MM.1S (cell line): ENCODE data around the gene PCDH9.

ENCODE experiments used
- DNase-seq: peaks from one replicate; pipeline ENCODE4 v3.0.0-alpha.2; 2015
- H2AFZ ChIP-seq: fragments of 300-600 bp; sonication (generic); 2 replicates; pipeline ENCODE4 v1.6.0; 2016; ENCODE audit warnings: antibody characterized with exemption, low read length
- H3F3A ChIP-seq: fragments of 300-600 bp; sonication (generic); 2 replicates; pipeline ENCODE4 v1.6.1; 2016; ENCODE audit warnings: mild to moderate bottlenecking, antibody characterized with exemption, low read length, moderate library complexity, mixed read lengths; ENCODE audit not compliant: insufficient read depth
- H3K27ac ChIP-seq: fragments of 300-600 bp; sonication (generic); 2 replicates; pipeline ENCODE4 v1.5.1; 2016; ENCODE audit warnings: mild to moderate bottlenecking, low read length
- H3K27me3 ChIP-seq: fragments of 300-600 bp; sonication (generic); replicated peaks from 2 replicates; pipeline ENCODE4 v1.6.0; 2016; ENCODE audit warnings: low read length; ENCODE audit not compliant: insufficient read depth
- H3K36me3 ChIP-seq: fragments of 300-600 bp; sonication (generic); replicated peaks from 2 replicates; pipeline ENCODE4 v1.6.1; 2016; ENCODE audit warnings: mild to moderate bottlenecking, low read length, mixed read lengths; ENCODE audit not compliant: insufficient read depth
- H3K4me1 ChIP-seq: fragments of 300-600 bp; sonication (generic); 2 replicates; pipeline ENCODE4 v1.6.1; 2016; ENCODE audit warnings: low read length, mixed read lengths
- H3K4me2 ChIP-seq: fragments of 300-600 bp; sonication (generic); 2 replicates; pipeline ENCODE4 v1.6.0; 2016; ENCODE audit warnings: low read depth, low read length
- H3K4me3 ChIP-seq: fragments of 300-600 bp; sonication (generic); 2 replicates; pipeline ENCODE4 v1.5.1; 2016; ENCODE audit warnings: low read length, mixed read lengths
- H3K79me2 ChIP-seq: fragments of 300-600 bp; sonication (generic); 2 replicates; pipeline ENCODE4 v1.6.1; 2016; ENCODE audit warnings: mixed run types, low read length, mixed read lengths
- H3K9ac ChIP-seq: fragments of 300-600 bp; sonication (generic); 2 replicates; pipeline ENCODE4 v1.6.1; 2016; ENCODE audit warnings: low read length, mixed read lengths
- H3K9me2 ChIP-seq: fragments of 300-600 bp; sonication (generic); replicated peaks from 2 replicates; pipeline ENCODE4 v1.6.1; 2016; ENCODE audit warnings: mild to moderate bottlenecking, low read length, mixed read lengths; ENCODE audit not compliant: insufficient read depth
- H3K9me3 ChIP-seq: fragments of 300-600 bp; sonication (generic); replicated peaks from 2 replicates; pipeline ENCODE4 v1.6.1; 2016; ENCODE audit warnings: mild to moderate bottlenecking, low read length, mixed read lengths; ENCODE audit not compliant: insufficient read depth
- H4K20me1 ChIP-seq: fragments of 300-600 bp; sonication (generic); 2 replicates; pipeline ENCODE4 v1.6.1; 2016; ENCODE audit warnings: mild to moderate bottlenecking, low read length, moderate library complexity, mixed read lengths; ENCODE audit not compliant: insufficient read depth
- CTCF ChIP-seq: fragments of 300-600 bp; sonication (generic); IDR thresholded peaks from 2 replicates; pipeline ENCODE4 v1.5.1; 2016; ENCODE audit warnings: antibody characterized with exemption, low read length, mixed read lengths
- EZH2 ChIP-seq: fragments of 300-600 bp; sonication (generic); optimal IDR thresholded peaks from 2 replicates; pipeline ENCODE3; 2017; ENCODE audit warnings: low read depth, mild to moderate bottlenecking, antibody characterized with exemption, low read length, mixed read lengths
- EZH2phosphoT487 ChIP-seq: fragments of 300-600 bp; sonication (generic); IDR thresholded peaks from 2 replicates; pipeline ENCODE4 v1.6.1; 2018; ENCODE audit warnings: antibody characterized with exemption, low read length

PCDH9 gene

GRCh38 chr13:67204764-67205163, 25.4 kb downstream of the PCDH9 start:
- H3K9ac ChIP-seq = no peak overlapping the region
- no peaks in the 10 kb centered on the region for H4K20me1 ChIP-seq
- H3F3A ChIP-seq = no peaks in the 10 kb centered on the region
- no peak overlapping the region for H3K4me3 ChIP-seq
- TF ChIP-seq CTCF = no peak
- TF ChIP-seq EZH2 = no peak
- no peak for TF ChIP-seq EZH2phosphoT487
- H3K4me1 ChIP-seq = no peaks in the 10 kb centered on the region
- H3K27me3 ChIP-seq = no peaks in the 10 kb centered on the region
- DNase-seq = no peak
- no peaks in the 10 kb centered on the region for H3K79me2 ChIP-seq
- H3K27ac ChIP-seq = no peak overlapping the region
- no peak overlapping the region for H3K4me2 ChIP-seq
- no peak overlapping the region for H2AFZ ChIP-seq
- no peaks in the 10 kb centered on the region for H3K9me3 ChIP-seq
- no peaks in the 10 kb centered on the region for H3K36me3 ChIP-seq
- no peaks in the 10 kb centered on the region for H3K9me2 ChIP-seq

GRCh38 chr13:67200605-67201004, 29.5 kb downstream of the PCDH9 start:
- Histone ChIP-seq H3K36me3 (no peaks in the 10 kb centered on the region), H3K9ac (no peak overlapping the region), H4K20me1 (no peaks in the 10 kb centered on the region), H3K4me2 (no peak overlapping the region), H3K9me3 (no peaks in the 10 kb centered on the region), H3K79me2 (no peaks in the 10 kb centered on the region), H3K27ac (no peak overlapping the region), H3F3A (no peaks in the 10 kb centered on the region), H3K4me3 (no peak overlapping the region), H3K9me2 (no peaks in the 10 kb centered on the region), H3K4me1 (no peaks in the 10 kb centered on the region), H3K27me3 (no peaks in the 10 kb centered on the region), H2AFZ (no peak overlapping the region)
- TF ChIP-seq EZH2phosphoT487 (no peak), EZH2 (no peak), CTCF (no peak)
- no peak for DNase-seq

DNA sequence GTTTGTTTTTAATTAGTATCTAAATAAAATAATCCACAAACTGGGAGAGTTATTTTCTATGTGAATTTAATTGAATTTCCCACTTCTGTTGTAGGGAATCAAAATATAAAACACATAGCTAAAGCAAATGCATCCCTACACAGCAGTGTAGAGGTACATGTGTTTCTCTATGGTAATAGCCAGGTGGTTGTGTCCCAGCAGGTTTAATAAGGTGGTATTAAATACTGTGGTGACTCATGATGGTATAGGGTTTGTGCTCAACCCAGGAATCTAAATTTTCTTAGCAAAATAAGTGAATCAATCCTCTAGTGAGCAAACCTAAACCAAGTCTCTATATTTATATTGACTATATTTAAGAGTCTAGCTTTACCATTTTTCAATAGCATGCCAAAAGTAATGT, 30.0 kb downstream of the PCDH9 start:
- Histone ChIP-seq H3K4me2 (no peak overlapping the region), H3K36me3 (no peaks in the 10 kb centered on the region), H3K9me2 (no peaks in the 10 kb centered on the region), H3K79me2 (no peaks in the 10 kb centered on the region), H3K27ac (no peak overlapping the region), H3K27me3 (no peaks in the 10 kb centered on the region), H2AFZ (no peak overlapping the region), H3K4me3 (no peak overlapping the region), H3F3A (no peaks in the 10 kb centered on the region), H3K4me1 (no peaks in the 10 kb centered on the region), H4K20me1 (no peaks in the 10 kb centered on the region), H3K9me3 (no peaks in the 10 kb centered on the region), H3K9ac (no peak overlapping the region)
- no peak for TF ChIP-seq EZH2
- no peak for TF ChIP-seq CTCF
- TF ChIP-seq EZH2phosphoT487 = no peak
- DNase-seq = no peak
